H9 (cell line): Measurements from ENCODE around the gene PRODH2. TPM values are rescaled to one million over a fixed set of nuclear protein-coding genes. Genes with fewer than 3 reads are reported as not detected.

Experiments
- DNase-seq: peaks from one replicate; pipeline ENCODE4 v3.0.0-alpha.2; 2017
- H2AFZ ChIP-seq: one replicate; pipeline ENCODE4 v1.6.1; 2013; ENCODE audit warnings: mild to moderate bottlenecking, low read length, control low read depth, moderate library complexity
- H2AK5ac ChIP-seq: 2 replicates; pipeline ENCODE4 v1.6.1; 2013; ENCODE audit warnings: low read length, control low read depth, mixed read lengths; ENCODE audit not compliant: insufficient read length
- H2BK120ac ChIP-seq: one replicate; pipeline ENCODE4 v1.6.1; 2013; ENCODE audit warnings: low read depth, mild to moderate bottlenecking, low read length, control low read depth, inconsistent platforms; ENCODE audit not compliant: poor library complexity, severe bottlenecking
- H2BK12ac ChIP-seq: 2 replicates; pipeline ENCODE4 v1.6.1; 2013; ENCODE audit warnings: low read length, control low read depth, mixed read lengths, low read depth; ENCODE audit not compliant: insufficient read length
- H2BK15ac ChIP-seq: 2 replicates; pipeline ENCODE4 v1.6.1; 2013; ENCODE audit warnings: low read depth, low read length, control low read depth
- H2BK20ac ChIP-seq: one replicate; pipeline ENCODE4 v1.6.1; 2013; ENCODE audit warnings: low read depth, mild to moderate bottlenecking, low read length, control low read depth, inconsistent platforms; ENCODE audit not compliant: poor library complexity, severe bottlenecking
- H2BK5ac ChIP-seq: 2 replicates; pipeline ENCODE4 v1.6.1; 2013; ENCODE audit warnings: low read length, control low read depth, mixed read lengths; ENCODE audit not compliant: insufficient read length
- H3K14ac ChIP-seq: 2 replicates; pipeline ENCODE4 v1.6.1; 2013; ENCODE audit warnings: low read length, control low read depth; ENCODE audit not compliant: insufficient read depth
- H3K18ac ChIP-seq: 2 replicates; pipeline ENCODE4 v1.6.1; 2013; ENCODE audit warnings: low read depth, mild to moderate bottlenecking, mixed read lengths, low read length, control low read depth; ENCODE audit not compliant: insufficient read length
- H3K23ac ChIP-seq: 2 replicates; pipeline ENCODE4 v1.6.1; 2013; ENCODE audit warnings: low read length, control low read depth, mixed read lengths, low read depth; ENCODE audit not compliant: insufficient read length
- H3K23me2 ChIP-seq: 2 replicates; pipeline ENCODE4 v1.6.1; 2013; ENCODE audit warnings: low read depth, mild to moderate bottlenecking, mixed read lengths, low read length, control low read depth; ENCODE audit not compliant: insufficient read length, poor library complexity, severe bottlenecking
- H3K27ac ChIP-seq: 2 replicates; pipeline ENCODE4 v1.5.1; 2013; ENCODE audit warnings: low read length, control low read depth, mixed read lengths, low read depth; ENCODE audit not compliant: insufficient read length
- H3K27me3 ChIP-seq: 2 replicates; pipeline ENCODE4 v1.6.1; 2013; ENCODE audit warnings: low read length, control low read depth, inconsistent platforms; ENCODE audit not compliant: insufficient read depth
- H3K4ac ChIP-seq: 2 replicates; pipeline ENCODE4 v1.6.1; 2013; ENCODE audit warnings: low read depth, mild to moderate bottlenecking, control low read depth, inconsistent platforms, low read length, moderate library complexity
- H3K4me1 ChIP-seq: 2 replicates; pipeline ENCODE4 v1.6.1; 2013; ENCODE audit warnings: low read length, control low read depth, inconsistent platforms; ENCODE audit not compliant: insufficient read depth
- H3K4me2 ChIP-seq: 2 replicates; pipeline ENCODE4 v1.6.1; 2013; ENCODE audit warnings: low read length, control low read depth, mixed read lengths; ENCODE audit not compliant: insufficient read length, insufficient read depth
- H3K56ac ChIP-seq: 2 replicates; pipeline ENCODE4 v1.6.1; 2013; ENCODE audit warnings: low read depth, mild to moderate bottlenecking, mixed read lengths, low read length, control low read depth; ENCODE audit not compliant: insufficient read length
- H3K79me1 ChIP-seq: 2 replicates; pipeline ENCODE4 v1.6.1; 2013; ENCODE audit warnings: low read depth, mild to moderate bottlenecking, moderate library complexity, low read length, control low read depth, inconsistent platforms; ENCODE audit not compliant: insufficient read depth, poor library complexity, severe bottlenecking
- H3K79me2 ChIP-seq: 2 replicates; pipeline ENCODE4 v1.6.1; 2013; ENCODE audit warnings: low read length, control low read depth, inconsistent platforms; ENCODE audit not compliant: insufficient read depth
- H3K9ac ChIP-seq: 2 replicates; pipeline ENCODE4 v1.6.1; 2013; ENCODE audit warnings: low read length, control low read depth, mixed read lengths; ENCODE audit not compliant: insufficient read length; ENCODE audit errors: extremely low read depth
- H3K9me3 ChIP-seq: one replicate; pipeline ENCODE4 v1.6.1; 2013; ENCODE audit warnings: low read depth, low read length, inconsistent platforms; ENCODE audit not compliant: control insufficient read depth
- H3T11ph ChIP-seq: one replicate; pipeline ENCODE4 v1.6.1; 2013; ENCODE audit warnings: mild to moderate bottlenecking, low read length, control low read depth, inconsistent platforms
- H4K20me1 ChIP-seq: one replicate; pipeline ENCODE4 v1.6.1; 2013; ENCODE audit not compliant: control insufficient read depth, insufficient read length, insufficient read depth
- H4K5ac ChIP-seq: 2 replicates; pipeline ENCODE4 v1.6.1; 2013; ENCODE audit warnings: low read depth, mild to moderate bottlenecking, mixed read lengths, low read length, control low read depth; ENCODE audit not compliant: insufficient read length
- H4K8ac ChIP-seq: replicated peaks from 2 replicates; pipeline ENCODE4 v1.6.1; 2013; ENCODE audit warnings: low read length, control low read depth, mixed read lengths, low read depth; ENCODE audit not compliant: insufficient read length
- H4K91ac ChIP-seq: 2 replicates; pipeline ENCODE4 v1.6.1; 2013; ENCODE audit warnings: low read depth, mild to moderate bottlenecking, moderate library complexity, mixed read lengths, low read length, control low read depth; ENCODE audit not compliant: insufficient read length
- H3K27ac Mint-ChIP-seq, 3 experiments: 2 replicates in 2 of 3; 3 replicates in 1 of 3; pipeline ENCODE4 v1.8.0; 2020 to 2021; ENCODE audit warnings: mixed read lengths in 3 of 3, mild to moderate bottlenecking in 1 of 3, moderate library complexity in 1 of 3
- H3K27me3 Mint-ChIP-seq: 2 replicates; pipeline ENCODE4 v1.8.0; 2021; ENCODE audit warnings: low read depth, mild to moderate bottlenecking, moderate library complexity, mixed read lengths
- H3K36me3 Mint-ChIP-seq, 3 experiments: 2 replicates in 2 of 3; 3 replicates in 1 of 3; pipeline ENCODE4 v1.8.0; 2020 to 2021; ENCODE audit warnings: low read depth in 3 of 3, mixed read lengths in 3 of 3; ENCODE audit not compliant: insufficient read depth in 1 of 3
- H3K4me1 Mint-ChIP-seq, 2 experiments: 2 replicates each; pipeline ENCODE4 v1.8.0; 2020; ENCODE audit warnings: mixed read lengths in 2 of 2
- H3K4me3 Mint-ChIP-seq, 2 experiments: 2 replicates in 1 of 2; 3 replicates in 1 of 2; pipeline ENCODE4 v1.8.0; 2020 to 2021; ENCODE audit warnings: mild to moderate bottlenecking in 2 of 2, mixed read lengths in 2 of 2, moderate library complexity in 1 of 2
- H3K9me3 Mint-ChIP-seq, 2 experiments: 2 replicates in 1 of 2; 3 replicates in 1 of 2; pipeline ENCODE4 v1.8.0; 2020; ENCODE audit warnings: mild to moderate bottlenecking in 2 of 2, mixed read lengths in 2 of 2, moderate library complexity in 1 of 2
- WGBS: extraction: QIAGEN DNeasy Blood & Tissue Kit; methylation state at CpG from one replicate; pipeline ENCODE4 v1.1.7; 2013; ENCODE audit warnings: missing lambda C conversion rate, low lambda C conversion rate, mixed read lengths; ENCODE audit not compliant: insufficient read length; ENCODE audit errors: extremely low coverage; 5-methylcytosine and 5-hydroxymethylcytosine counted together
- total RNA-seq: library from RNA; stranded (reverse); gene quantifications from 2 replicates; pipeline ENCODE4 v1.2.1, GENCODE V29; 2021
- TF ChIP-seq, protein P1 (sequence below): fragments of 200-600 bp; sonication (generic); conservative IDR thresholded peaks from 3 replicates; pipeline ENCODE4 v1.8.0; 2021; ENCODE audit warnings: antibody characterized with exemption, mild to moderate bottlenecking

The PRODH2 gene
- total RNA-seq, 1 experiment from 2014 or later: not detected

DNA sequence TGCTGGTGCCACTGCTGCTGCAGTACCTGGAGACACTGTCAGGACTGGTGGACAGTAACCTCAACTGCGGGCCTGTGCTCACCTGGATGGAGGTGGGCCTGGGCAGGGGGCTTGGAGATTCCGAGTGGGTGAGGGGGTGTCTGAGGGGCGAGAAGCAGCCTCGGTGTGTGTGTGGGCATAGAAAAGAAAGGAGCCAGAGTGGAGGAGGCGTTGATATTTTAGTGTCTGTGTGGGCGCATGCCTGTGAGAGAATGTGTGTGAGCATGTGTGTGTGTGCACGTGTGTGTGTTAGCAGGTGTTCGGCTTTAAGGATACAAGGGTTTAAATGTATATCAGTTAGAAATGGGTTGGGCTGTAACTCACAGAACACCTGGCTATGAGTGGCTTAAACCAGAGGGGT is 33.6 kb downstream of the PRODH2 start:
- WGBS: no CpG with 5 or more reads among the region's 8 CpGs
- H3K18ac ChIP-seq: no peak overlapping the region
- peaks cover 41 to 50% of the 10 kb centered on the region in 2 experiments for H3K4me1 Mint-ChIP-seq

More for the DNA sequence above, 33.6 kb downstream of the PRODH2 start:
- no peak overlapping the region for H2BK12ac ChIP-seq
- no peak overlapping the region for H3K14ac ChIP-seq
- H3K23ac ChIP-seq: no peak overlapping the region
- H2BK20ac ChIP-seq: no peak overlapping the region
- no peak overlapping the region for H3T11ph ChIP-seq
- no peak overlapping the region for H3K4me2 ChIP-seq
- no peak overlapping the region for H2BK120ac ChIP-seq
- no peaks in the 10 kb centered on the region for H3K27me3 ChIP-seq
- peaks cover 5% of the 10 kb centered on the region for H3K23me2 ChIP-seq
- DNase-seq: no peak
- no peak overlapping the region for H3K4ac ChIP-seq
- H2AK5ac ChIP-seq: no peak overlapping the region
- H3K79me1 ChIP-seq: no peaks in the 10 kb centered on the region
- H3K27ac ChIP-seq: no peak overlapping the region
- no peak overlapping the region for H4K5ac ChIP-seq
- H3K9me3 ChIP-seq: no peaks in the 10 kb centered on the region
- H3K27ac Mint-ChIP-seq: no peak overlapping the region
- no peak overlapping the region for H3K56ac ChIP-seq
- peaks cover 5% of the 10 kb centered on the region; the same call in 1 of the 2 replicates for H3K4me1 ChIP-seq
- no peak overlapping the region for H4K8ac ChIP-seq
- no peak overlapping the region for H2BK15ac ChIP-seq
- H3K4me3 Mint-ChIP-seq: no peak overlapping the region
- no peaks in the 10 kb centered on the region for H4K20me1 ChIP-seq
- peaks cover 0 to 8% (median 2%) of the 10 kb centered on the region in 3 experiments; a peak in 2 of 7 replicates for H3K36me3 Mint-ChIP-seq
- H3K9ac ChIP-seq: no peak overlapping the region
- no peak overlapping the region for H4K91ac ChIP-seq
- H2AFZ ChIP-seq: no peak overlapping the region
- H3K27me3 Mint-ChIP-seq: peaks cover 28% of the 10 kb centered on the region
- H3K79me2 ChIP-seq: no peaks in the 10 kb centered on the region
- TF ChIP-seq, protein P1, sequence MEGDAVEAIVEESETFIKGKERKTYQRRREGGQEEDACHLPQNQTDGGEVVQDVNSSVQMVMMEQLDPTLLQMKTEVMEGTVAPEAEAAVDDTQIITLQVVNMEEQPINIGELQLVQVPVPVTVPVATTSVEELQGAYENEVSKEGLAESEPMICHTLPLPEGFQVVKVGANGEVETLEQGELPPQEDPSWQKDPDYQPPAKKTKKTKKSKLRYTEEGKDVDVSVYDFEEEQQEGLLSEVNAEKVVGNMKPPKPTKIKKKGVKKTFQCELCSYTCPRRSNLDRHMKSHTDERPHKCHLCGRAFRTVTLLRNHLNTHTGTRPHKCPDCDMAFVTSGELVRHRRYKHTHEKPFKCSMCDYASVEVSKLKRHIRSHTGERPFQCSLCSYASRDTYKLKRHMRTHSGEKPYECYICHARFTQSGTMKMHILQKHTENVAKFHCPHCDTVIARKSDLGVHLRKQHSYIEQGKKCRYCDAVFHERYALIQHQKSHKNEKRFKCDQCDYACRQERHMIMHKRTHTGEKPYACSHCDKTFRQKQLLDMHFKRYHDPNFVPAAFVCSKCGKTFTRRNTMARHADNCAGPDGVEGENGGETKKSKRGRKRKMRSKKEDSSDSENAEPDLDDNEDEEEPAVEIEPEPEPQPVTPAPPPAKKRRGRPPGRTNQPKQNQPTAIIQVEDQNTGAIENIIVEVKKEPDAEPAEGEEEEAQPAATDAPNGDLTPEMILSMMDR: no peak
- no peak overlapping the region for H2BK5ac ChIP-seq
- no peaks in the 10 kb centered on the region; a peak in 1 of 5 replicates for H3K9me3 Mint-ChIP-seq
